DMS79 (cell line): ENCODE measurements around the gene UFSP2.

Experiments
- DNase-seq: peaks from one replicate; lab custom pipeline; 2025; lab: John Stamatoyannopoulos, UW

Gene UFSP2

GRCh38 chr4:185352741-185353140 is 73.0 kb downstream of the UFSP2 start:
- no peak for DNase-seq

GRCh38 chr4:185352202-185352601 is 73.6 kb downstream of the UFSP2 start:
- DNase-seq: no peak

- DNase-seq: no peak
Observed at GRCh38 chr4:185351691-185352090, 74.1 kb downstream of the UFSP2 start.
